IgD-negative memory B cell (primary cell): ENCODE data around the gene ELANE. TPM values are rescaled to one million over a fixed set of nuclear protein-coding genes. Genes with fewer than 3 reads are reported as not detected.
A peak's percentile ranks its signal among the peaks of the same experiment; 100 is the strongest.
"Not testable (repeated sequence)": the region's sequence is repeated elsewhere in the genome, so short reads cannot be mapped to it uniquely, and the experiment has no call there.

Experiments
- H3K27ac Mint-ChIP-seq, 3 donors: one replicate each; pipeline ENCODE4 v1.8.0; 2020 to 2022; ENCODE audit warnings: mild to moderate bottlenecking in 3 of 3, mixed read lengths in 3 of 3, moderate library complexity in 1 of 3
- H3K27me3 Mint-ChIP-seq: one replicate; pipeline ENCODE4 v1.8.0; 2021; ENCODE audit warnings: mixed read lengths
- H3K36me3 Mint-ChIP-seq: one replicate; pipeline ENCODE4 v1.8.0; 2020; ENCODE audit warnings: mild to moderate bottlenecking, mixed read lengths
- H3K4me1 Mint-ChIP-seq, 3 donors: one replicate each; pipeline ENCODE4 v1.8.0; 2020 to 2022; ENCODE audit warnings: mixed read lengths in 3 of 3, mild to moderate bottlenecking in 1 of 3
- H3K4me3 Mint-ChIP-seq, 4 donors: one replicate each; pipeline ENCODE4 v1.8.0; 2020 to 2022; ENCODE audit warnings: mild to moderate bottlenecking in 4 of 4, mixed read lengths in 4 of 4, moderate library complexity in 3 of 4
- H3K9me3 Mint-ChIP-seq, 3 donors: one replicate each; pipeline ENCODE4 v1.8.0; 2020 to 2021; ENCODE audit warnings: mixed read lengths in 3 of 3, mild to moderate bottlenecking in 1 of 3
- polyA plus RNA-seq: library from polyadenylated mRNA; unstranded; fragments of 300-500 nt; fragmentation: Illumina TruSeq; gene quantifications from one replicate; pipeline ENCODE4 v1.2.3, GENCODE V29; 2021

ELANE gene
- polyA plus RNA-seq, 1 donor from 2014 or later: not detected

- H3K36me3 Mint-ChIP-seq: no peaks in the 10 kb centered on the region
- no peaks in the 10 kb centered on the region for H3K4me1 Mint-ChIP-seq
- H3K4me3 Mint-ChIP-seq: no peak overlapping the region
- H3K27me3 Mint-ChIP-seq: peaks cover 24% of the 10 kb centered on the region
- H3K27ac Mint-ChIP-seq: peak overlapping the region in 1 of 3 donors; percentile 21
- H3K9me3 Mint-ChIP-seq: no peaks in the 10 kb centered on the region
Observed at GRCh38 chr19:823565-824121, 28.5 kb upstream of the ELANE start.

DNA sequence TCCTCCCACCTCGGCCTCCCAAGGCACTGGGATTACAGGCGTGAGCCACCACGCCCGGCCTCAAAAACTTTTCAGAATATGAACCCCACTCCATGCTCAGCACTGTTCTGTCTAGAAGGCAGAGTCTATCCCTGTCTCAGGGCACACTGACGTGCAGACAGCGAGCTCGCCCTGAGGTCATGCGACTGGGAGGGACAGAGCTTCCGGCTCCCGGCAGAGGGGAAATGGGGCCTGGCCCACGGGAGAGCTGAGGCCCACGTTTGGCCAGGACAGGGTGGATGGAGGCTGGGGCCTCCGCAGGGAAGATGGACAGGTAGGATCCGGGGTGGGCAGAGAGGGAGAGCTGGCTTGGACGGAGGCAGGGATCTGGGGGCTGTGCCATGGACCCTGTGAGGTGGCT lies 27.2 kb upstream of the ELANE start:
- H3K4me3 Mint-ChIP-seq: no peak overlapping the region
- peaks cover 28% of the 10 kb centered on the region for H3K27me3 Mint-ChIP-seq
- no peaks in the 10 kb centered on the region for H3K4me1 Mint-ChIP-seq
- no peaks in the 10 kb centered on the region for H3K9me3 Mint-ChIP-seq
- no peak overlapping the region for H3K27ac Mint-ChIP-seq
- H3K36me3 Mint-ChIP-seq: no peaks in the 10 kb centered on the region

DNA sequence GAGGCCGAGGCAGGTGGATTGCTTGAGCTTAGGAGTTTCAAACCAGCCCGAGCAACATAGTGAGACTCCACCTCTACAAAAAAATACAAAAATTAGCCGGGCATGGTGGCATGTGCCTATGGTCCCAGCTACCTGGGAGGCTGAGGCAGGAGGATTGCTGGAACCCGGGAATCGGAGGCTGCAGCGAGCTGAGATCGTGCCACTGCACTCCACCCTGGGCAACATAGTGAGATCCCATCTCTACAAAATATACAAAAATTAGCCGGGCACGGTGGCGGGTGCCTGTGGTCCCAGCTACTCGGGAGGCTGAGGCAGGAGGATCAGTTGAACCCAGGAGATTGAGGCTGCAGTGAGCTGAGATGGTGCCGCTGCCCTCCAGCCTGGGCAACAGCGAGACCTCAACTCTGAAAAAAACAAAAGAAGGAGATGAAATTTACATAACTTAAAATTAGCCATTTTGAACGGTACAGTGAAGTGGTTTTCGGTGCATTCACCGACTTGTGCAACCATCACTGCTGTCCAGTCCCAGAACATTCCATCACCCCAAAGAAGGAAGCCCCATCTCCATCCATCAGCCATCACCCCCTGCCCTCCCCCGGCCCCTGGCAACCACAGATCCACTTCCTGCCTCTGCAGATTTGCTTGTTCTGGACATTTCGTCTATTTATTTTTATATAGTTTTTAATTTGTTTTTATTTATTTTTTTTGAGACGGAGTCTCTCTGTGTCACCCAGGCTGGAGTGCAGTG lies 26.0 kb upstream of the ELANE start:
- H3K27ac Mint-ChIP-seq: no peak overlapping the region
- H3K4me1 Mint-ChIP-seq: no peaks in the 10 kb centered on the region
- H3K36me3 Mint-ChIP-seq: no peaks in the 10 kb centered on the region
- no peaks in the 10 kb centered on the region for H3K9me3 Mint-ChIP-seq
- no peak overlapping the region for H3K4me3 Mint-ChIP-seq
- peaks cover 28% of the 10 kb centered on the region for H3K27me3 Mint-ChIP-seq

DNA sequence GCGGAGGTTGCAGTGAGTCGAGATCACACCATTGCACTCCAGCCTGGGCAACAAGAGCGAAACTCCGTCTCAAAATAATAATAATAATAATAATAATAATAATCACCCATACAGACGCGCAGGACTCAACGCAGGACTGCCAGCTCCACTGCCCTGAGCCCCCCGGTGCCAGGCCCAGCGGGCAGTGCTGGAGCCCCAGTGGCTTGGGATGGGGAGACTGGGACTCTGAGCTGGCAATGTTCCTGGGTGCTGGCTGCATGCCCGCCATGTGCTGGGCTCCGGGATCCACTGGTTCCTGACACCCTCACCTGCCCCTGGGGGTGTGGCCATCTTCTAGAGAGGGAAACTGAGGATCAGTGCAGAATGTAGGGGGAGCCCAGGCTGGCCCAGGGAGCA lies 24.8 kb upstream of the ELANE start:
- H3K9me3 Mint-ChIP-seq: no peaks in the 10 kb centered on the region
- no peaks in the 10 kb centered on the region for H3K36me3 Mint-ChIP-seq
- no peak overlapping the region for H3K27ac Mint-ChIP-seq
- H3K4me1 Mint-ChIP-seq: no peaks in the 10 kb centered on the region
- peaks cover 27% of the 10 kb centered on the region for H3K27me3 Mint-ChIP-seq
- H3K4me3 Mint-ChIP-seq: no peak overlapping the region

DNA sequence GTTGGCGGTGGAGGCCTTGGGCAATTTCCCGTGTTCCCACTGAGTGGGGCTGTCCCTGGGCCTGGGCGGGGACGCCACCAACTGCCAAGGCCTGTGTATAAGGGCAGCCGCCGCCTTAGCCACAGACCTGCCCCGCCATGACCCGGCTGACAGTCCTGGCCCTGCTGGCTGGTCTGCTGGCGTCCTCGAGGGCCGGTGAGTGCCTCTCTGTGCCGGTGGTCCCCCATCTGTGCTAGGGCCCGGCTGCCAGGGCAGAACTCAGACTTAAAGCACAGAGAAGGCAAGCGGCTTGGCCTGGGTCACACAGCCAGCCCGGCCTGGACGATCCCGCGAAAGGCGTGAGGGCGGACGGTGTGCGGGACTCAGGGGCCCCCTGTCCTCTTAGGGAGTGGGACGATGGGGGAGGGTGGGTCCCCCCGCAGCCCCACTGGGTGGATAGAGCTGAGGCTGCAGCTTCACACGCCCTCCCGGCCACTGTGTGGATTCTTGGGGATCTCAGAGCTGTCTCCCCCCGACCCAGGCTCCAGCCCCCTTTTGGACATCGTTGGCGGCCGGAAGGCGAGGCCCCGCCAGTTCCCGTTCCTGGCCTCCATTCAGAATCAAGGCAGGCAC lies 24.3 kb upstream of the ELANE start, which contains the start of gene AZU1:
TSS of gene AZU1 (plus strand) at position 128 of the 612 bp plus-strand sequence. CDS start at position 138, 10 bp downstream.
- H3K27me3 Mint-ChIP-seq: peaks cover 23% of the 10 kb centered on the region
- no peaks in the 10 kb centered on the region for H3K36me3 Mint-ChIP-seq
- no peaks in the 10 kb centered on the region for H3K4me1 Mint-ChIP-seq
- no peak within 1 kb of the TSS for H3K4me3 Mint-ChIP-seq
- no peaks in the 10 kb centered on the region for H3K9me3 Mint-ChIP-seq
- no peak within 1 kb of the TSS for H3K27ac Mint-ChIP-seq

- Mint-ChIP-seq H3K27ac (no peak overlapping the region), H3K4me3 (no peak overlapping the region), H3K4me1 (no peaks in the 10 kb centered on the region), H3K9me3 (no peaks in the 10 kb centered on the region), H3K36me3 (no peaks in the 10 kb centered on the region), H3K27me3 (peaks cover 12% of the 10 kb centered on the region)
Observed at GRCh38 chr19:829129-829758, 22.9 kb upstream of the ELANE start.

DNA sequence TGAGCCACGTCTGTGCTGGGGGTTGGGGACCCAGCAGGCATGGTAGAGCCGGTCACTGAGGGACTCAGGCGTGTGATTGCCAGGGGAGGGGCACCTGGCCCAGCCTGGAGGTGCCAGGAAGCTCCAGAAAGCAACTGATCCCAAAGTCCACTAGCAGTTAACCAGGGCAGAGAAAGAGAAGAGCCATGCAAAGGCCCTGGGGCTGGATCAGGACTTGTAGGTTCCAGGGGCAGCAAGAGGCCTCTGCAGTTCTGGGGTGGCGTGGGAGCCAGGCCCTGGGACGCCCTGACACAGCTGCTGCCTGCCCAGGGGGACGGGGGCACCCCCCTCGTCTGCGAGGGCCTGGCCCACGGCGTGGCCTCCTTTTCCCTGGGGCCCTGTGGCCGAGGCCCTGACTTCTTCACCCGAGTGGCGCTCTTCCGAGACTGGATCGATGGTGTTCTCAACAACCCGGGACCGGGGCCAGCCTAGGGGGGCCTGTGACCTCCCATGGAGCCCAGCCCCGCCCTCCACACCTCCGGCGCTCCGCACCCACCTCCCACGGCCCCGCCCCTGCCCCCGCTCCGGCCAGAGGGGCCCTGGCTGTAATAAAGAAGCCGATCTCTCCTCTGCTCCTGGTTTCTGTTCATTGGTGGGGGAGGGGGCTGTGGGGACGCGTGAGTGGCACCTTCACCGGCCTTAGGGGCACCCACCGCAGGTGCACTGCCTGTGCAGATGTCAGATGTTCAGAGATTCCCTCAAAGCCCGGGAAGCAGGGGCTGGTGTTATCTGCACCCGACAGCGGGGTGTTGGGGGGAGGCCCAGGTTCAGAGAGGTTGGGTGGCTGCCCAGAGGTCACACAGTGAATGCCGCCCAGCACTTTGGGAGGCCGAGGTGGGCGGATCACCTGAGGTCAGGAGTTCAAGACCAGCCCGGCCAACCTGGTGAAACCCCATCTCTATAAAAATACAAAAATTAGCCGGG lies 20.4 kb upstream of the ELANE start:
- peaks cover 0 to 3% (median 0%) of the 10 kb centered on the region in 3 donors for H3K9me3 Mint-ChIP-seq
- H3K27ac Mint-ChIP-seq: no peak overlapping the region
- no peak overlapping the region for H3K4me3 Mint-ChIP-seq
- H3K27me3 Mint-ChIP-seq: peaks cover 11% of the 10 kb centered on the region
- H3K4me1 Mint-ChIP-seq: no peaks in the 10 kb centered on the region
- no peaks in the 10 kb centered on the region for H3K36me3 Mint-ChIP-seq

GRCh38 chr19:834216-834615 lies 17.9 kb upstream of the ELANE start:
- Mint-ChIP-seq H3K36me3 (no peaks in the 10 kb centered on the region), H3K4me3 (no peak overlapping the region), H3K4me1 (peaks cover 0 to 2% (median 0%) of the 10 kb centered on the region in 3 donors), H3K27me3 (peaks cover 21% of the 10 kb centered on the region), H3K27ac (peak overlapping the region in 1 of 3 donors; percentile 59), H3K9me3 (peaks cover 0 to 3% (median 0%) of the 10 kb centered on the region in 3 donors)

DNA sequence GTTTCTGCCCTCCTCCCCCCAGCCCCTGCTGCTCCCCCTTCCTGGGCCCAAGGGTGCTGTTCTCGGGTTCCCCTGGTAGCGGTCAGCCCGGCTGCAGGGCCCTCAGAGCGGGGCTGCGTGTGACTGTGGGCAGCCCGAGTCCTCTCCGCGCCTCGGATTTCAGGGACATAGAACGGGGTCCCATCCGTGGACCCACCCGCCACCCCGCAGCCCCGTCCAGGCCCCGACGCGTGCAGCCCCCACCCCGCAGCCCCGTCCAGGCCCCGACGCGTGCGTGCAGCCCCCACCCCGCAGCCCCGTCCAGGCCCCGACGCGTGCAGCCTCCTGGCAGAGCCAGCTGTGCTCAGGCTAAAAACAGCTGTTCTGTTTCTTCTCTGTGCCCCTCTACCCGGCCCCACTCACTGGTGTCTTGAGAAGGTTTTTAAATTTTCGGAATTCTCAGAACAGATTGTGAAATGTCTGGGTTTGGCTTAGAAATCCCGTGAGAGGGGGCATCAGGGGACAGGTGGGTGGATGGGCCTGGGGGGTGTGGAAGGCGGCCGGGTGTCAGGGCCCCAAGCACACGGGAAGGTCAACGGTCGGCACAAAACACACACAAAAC lies 16.8 kb upstream of the ELANE start:
- H3K27me3 Mint-ChIP-seq: peaks cover 21% of the 10 kb centered on the region
- H3K9me3 Mint-ChIP-seq: peaks cover 0 to 3% (median 0%) of the 10 kb centered on the region in 3 donors
- peaks cover 0 to 2% (median 0%) of the 10 kb centered on the region in 3 donors for H3K4me1 Mint-ChIP-seq
- H3K27ac Mint-ChIP-seq: no peak overlapping the region
- no peak overlapping the region for H3K4me3 Mint-ChIP-seq
- no peaks in the 10 kb centered on the region for H3K36me3 Mint-ChIP-seq

DNA sequence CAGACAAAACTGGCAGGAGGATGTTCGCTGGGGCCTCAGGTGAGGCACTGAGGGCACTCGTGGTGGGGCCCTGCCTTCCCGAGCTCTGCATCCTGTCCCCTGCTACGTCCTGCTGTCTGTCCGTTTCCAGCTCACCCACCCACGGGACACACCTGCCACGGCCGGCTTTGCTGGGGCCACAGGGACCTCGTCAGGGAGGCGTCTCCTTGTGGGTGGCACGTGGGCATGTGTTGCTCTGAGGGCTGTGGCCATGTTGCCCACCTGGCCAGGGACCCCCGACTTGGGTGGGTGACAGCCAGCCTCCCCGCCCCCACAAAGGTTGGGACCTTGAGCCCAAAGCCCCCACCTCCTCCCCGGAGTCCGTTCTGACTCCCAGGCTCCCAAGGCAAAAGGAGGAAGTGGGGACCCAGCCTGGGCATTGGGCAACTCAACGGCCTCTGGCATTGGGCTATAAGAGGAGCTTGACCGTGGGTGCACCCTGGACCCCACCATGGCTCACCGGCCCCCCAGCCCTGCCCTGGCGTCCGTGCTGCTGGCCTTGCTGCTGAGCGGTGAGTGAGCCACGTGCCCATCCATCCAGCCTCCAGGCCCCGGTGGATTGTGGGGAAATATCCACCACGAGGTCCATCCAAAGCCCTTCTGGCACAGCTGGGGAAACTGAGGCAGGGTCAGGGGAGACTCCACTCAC lies 11.4 kb upstream of the ELANE start, which contains the start of gene PRTN3:
TSS of gene PRTN3 (plus strand) at position 481 of the 688 bp plus-strand sequence. CDS start at position 491, 10 bp downstream.
- Mint-ChIP-seq H3K36me3 (peaks cover 3% of the 10 kb centered on the region), H3K4me1 (peaks cover 5 to 7% (median 6%) of the 10 kb centered on the region in 3 donors), H3K9me3 (peaks cover 0 to 6% (median 0%) of the 10 kb centered on the region in 3 donors), H3K27me3 (peaks cover 47% of the 10 kb centered on the region), H3K4me3 (peak within 1 kb of the TSS in 1 of 4 donors; percentile 9), H3K27ac (peak within 1 kb of the TSS; percentile 63 to 92 (median 68))

DNA sequence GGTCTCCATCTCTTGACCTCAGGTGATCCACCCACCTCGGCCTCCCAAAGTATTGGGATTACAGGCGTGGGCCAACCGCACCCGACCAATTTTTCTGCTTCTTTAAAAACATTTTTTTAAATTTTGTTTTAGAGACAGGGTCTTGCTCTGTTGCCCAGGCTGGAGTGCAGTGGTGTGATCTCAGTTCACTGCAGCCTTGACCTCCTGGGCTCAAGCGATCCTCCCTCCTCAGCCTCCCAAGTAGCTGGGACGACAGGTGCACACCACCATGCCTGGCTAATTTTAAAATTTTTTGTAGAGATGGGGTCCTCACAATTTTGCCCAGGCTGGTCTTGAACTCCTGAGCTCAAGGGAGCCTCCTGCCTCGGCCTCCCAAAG lies 9.3 kb upstream of the ELANE start:
- Mint-ChIP-seq H3K27me3 (peaks cover 48% of the 10 kb centered on the region), H3K4me3 (peak overlapping the region in 1 of 4 donors; percentile 39)
- H3K4me1 Mint-ChIP-seq, H3K36me3 Mint-ChIP-seq, H3K27ac Mint-ChIP-seq, H3K9me3 Mint-ChIP-seq: not testable (repeated sequence)

DNA sequence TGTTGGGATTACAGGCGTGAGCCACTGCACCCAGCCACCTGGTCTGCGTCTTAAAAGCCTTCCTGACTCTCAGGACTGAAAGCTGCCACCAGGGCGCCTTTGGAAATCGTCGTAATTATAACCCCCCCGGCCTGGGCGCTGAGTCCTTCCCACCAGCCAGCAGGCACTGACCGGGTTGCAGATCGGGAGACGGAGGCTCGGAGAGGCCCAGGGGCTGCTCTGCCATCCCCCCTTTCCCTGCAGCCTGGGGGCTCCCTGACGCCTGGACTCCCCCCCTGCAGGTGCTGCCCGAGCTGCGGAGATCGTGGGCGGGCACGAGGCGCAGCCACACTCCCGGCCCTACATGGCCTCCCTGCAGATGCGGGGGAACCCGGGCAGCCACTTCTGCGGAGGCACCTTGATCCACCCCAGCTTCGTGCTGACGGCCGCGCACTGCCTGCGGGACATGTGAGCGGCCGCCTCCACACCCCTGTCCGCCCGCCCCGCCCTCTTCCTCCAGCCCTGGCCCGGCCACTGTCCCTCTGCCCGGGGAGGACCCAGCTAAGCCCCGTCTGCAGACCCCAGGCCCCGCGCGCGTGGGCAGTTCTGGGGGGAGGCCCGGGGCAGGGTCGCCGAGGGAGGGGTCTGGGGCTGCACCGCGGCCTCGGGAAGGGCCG lies 8.8 kb upstream of the ELANE start:
- H3K4me1 Mint-ChIP-seq: peaks cover 6 to 7% (median 7%) of the 10 kb centered on the region in 3 donors
- peaks cover 4% of the 10 kb centered on the region for H3K36me3 Mint-ChIP-seq
- H3K27ac Mint-ChIP-seq: no peak overlapping the region
- H3K27me3 Mint-ChIP-seq: peaks cover 49% of the 10 kb centered on the region
- H3K4me3 Mint-ChIP-seq: peak overlapping the region in 1 of 4 donors; percentile 39
- H3K9me3 Mint-ChIP-seq: peaks cover 0 to 3% (median 0%) of the 10 kb centered on the region in 3 donors
